HG02885 (cell line): ENCODE measurements around the gene SLC25A29.
"Not testable (repeated sequence)": the region's sequence is repeated elsewhere in the genome, so short reads cannot be mapped to it uniquely, and the experiment has no call there.

Experiments
- ATAC-seq: cut with Tn5 transposase; IDR thresholded peaks from one replicate; pipeline ENCODE4 v1.9.1; 2021; ENCODE audit warnings: mild to moderate bottlenecking; ENCODE audit not compliant: unreplicated experiment, poor library complexity

SLC25A29 gene, protein sequence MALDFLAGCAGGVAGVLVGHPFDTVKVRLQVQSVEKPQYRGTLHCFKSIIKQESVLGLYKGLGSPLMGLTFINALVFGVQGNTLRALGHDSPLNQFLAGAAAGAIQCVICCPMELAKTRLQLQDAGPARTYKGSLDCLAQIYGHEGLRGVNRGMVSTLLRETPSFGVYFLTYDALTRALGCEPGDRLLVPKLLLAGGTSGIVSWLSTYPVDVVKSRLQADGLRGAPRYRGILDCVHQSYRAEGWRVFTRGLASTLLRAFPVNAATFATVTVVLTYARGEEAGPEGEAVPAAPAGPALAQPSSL

DNA sequence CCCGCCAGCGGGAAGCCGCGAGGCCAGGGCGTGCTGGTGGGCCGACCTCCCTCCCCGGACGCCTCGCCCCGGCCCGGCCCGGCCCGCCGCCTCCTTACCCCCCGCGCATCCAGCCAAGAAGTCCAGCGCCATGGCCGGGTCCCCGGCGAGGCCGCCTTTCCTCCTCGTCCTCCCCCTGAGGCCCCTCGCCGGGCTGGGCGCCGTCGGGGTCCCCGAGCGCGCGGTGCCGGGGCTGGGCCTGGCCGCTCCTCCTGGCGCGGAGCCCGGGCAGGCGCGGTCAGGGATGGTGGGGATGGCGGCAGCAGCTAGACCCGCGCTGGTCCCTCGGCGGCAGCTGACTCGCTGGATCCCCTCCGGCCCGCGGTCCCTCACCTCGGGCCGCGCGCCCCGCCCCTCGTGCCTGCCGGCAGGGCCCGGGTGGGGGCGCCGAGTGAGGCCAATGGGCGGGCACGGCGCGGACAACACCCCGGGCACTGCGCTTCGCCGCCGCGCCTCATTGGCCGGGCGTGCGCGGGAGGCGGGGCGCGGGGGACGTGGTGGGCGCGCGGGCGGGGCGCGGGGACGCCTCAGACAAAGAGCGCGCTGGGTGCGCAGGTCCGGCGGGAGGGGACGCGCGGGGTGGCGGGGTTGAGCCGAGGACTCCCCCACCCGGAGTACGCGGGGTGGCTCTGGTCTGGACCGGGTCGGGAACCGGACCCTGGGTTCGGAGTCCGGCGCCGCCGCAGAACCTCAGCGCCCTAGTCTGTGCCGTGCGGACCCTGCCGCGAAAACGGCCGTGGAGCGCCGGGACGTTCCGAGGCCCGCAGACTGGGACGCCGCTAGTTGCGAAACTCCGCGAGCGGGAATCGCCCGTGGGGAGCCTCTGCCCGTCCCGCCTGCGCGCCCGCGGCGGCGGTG lies at the start of gene SLC25A29:
Gene SLC25A29 (minus strand): TSS at position 344 of the 897 bp plus-strand sequence. CDS start 212 bp downstream, at position 132.
- peak; percentile 93 for ATAC-seq

DNA sequence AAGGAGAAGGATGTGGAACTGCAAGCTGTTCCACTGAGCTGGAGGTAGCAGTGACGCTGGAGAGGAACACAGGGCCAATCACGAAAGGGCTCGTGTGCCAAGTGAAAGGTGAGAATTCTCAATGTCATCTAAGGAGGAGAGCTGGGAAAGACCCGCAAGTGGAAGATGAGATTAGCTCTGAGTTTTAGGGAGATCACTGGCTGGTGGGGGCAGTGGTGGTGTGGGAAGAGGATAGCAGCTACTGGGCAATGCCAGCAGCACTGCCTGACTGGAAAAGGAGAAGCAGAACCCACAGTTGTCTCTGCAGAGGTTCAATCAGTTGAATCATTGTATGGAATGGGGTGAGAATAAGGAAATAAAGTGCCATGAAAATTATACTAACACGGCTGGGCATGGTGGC lies 44.7 kb upstream of the SLC25A29 start:
- no peak for ATAC-seq

DNA sequence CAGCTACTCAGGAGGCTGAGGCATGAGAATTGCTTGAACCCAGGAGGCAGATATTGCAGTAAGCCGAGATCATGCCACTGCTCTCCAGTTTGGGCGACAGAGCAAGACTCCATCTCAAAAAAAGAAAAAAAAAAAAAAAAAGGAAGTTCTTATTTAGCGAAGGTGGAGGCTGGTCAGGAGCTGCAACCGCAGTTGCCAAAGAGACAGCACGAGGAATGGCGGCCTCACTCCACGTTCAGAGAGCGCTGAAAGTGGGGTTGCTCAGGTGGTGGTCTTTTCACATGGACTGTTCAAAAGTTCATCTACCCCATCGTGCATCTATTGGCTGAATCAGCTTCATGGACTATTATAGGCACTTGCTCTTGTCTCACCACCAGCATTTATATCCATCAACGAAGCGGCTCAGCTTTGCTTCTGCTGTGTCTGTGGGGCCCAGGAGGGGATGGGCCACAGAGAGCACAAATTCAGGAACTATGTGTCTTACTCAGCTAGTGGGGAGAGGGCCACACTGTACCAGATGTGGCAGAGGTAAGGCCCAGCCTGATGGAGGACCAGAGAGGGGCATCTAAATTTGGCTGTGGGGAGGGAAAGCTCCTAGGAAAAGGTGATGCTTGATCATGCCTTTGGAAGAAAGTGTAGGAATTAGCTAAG lies 44.2 kb upstream of the SLC25A29 start:
- ATAC-seq, result no peak

DNA sequence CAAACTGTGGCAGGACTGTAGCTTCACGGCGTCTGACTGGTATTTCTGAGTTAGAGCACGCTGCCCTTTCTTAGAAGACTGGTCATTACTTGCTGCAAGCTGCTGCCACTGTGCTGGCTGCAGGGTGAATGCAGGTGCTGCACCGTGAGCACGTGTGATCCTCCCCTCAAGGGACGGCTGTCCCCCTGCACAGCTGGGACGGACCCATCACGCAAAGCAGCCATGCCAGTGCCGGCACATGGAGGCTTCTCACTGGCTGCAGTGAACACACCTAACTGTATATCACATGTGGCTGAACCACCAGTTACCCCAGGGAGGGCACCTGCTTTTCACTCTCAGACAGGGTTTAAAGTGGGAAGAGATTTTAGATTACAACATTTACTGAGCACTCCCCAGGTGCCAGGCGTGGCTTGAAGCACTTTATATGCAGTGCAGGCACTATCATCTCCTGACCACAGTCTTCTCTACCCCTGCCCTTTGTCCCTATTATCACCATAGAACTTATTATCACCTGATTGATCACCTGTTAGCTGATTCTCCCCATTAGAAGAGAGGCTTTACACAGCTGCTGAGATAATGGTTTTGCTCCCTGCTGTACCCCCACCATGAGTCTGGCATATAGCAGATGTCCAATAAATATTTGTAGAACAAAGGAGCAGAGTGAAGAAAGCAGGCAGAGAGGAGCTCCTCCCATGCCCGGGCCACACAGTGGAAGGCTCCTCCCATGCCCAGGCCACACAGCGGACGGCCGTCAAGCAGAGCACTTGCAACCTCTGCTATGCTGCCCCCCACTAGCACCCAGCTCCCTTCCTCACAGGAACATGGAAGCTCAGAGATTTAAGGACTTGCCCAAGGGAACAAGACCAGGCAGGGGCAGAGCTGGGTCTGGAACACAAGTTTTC lies 42.8 kb upstream of the SLC25A29 start:
- ATAC-seq, result no peak

DNA sequence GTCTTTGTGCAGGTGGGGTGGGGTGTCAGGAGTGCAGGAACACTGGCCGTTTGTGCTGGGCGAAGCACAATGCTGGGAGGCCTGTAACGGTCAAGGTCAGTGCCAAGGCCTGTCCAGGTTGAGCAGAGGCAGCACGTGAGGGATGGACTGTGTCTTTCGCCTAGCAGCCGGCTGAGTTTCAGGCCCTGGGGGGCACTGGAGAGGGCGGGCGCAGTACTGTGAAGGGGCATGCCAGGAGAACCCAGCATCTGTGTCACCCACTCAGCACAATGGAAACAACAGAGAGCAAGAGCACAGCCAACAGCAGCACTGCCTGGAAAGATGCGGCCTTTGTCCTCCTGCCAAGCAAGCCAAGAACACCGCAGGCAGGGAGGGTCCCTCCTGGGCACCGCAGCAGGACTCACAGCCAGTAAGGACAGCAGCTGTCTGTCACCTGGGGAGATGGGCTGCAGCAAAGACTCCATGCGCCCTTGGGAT lies 42.0 kb upstream of the SLC25A29 start:
- no peak for ATAC-seq

DNA sequence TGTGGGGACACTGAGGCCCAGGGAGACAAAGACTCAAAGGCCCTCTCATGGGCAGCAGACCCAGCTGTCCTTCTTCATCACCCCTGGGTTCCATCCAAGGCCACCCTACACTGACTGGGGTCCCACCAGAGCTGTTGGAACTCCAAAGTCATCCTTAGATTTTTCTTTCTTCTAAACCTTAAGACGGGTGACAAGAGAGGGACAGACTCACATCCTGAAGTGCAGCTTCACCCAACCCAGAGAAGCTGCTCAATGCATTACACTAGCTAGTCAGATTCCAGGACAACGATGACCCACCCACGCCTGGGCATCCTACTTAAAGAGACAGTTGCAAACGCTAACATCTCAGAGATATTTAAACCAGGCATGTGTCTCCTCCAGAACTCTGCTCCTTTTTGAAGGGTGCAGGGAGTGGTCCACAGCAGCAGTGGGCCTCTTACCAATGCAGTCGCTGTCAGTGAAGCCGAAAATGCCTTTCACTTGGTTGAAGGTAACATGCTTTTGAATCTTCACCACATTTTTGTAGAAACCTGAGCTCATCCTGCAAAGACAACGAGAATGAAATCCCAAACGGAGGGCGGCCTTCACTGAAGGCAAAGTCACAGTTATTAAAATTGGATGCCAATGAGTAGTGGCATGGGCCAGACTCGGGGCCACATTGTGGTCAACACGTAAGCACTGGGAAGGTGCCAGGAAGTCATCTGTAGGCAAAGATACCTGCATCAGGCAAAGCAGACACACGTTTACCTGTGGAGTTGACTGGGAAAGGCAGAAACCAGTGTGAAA lies 40.3 kb upstream of the SLC25A29 start:
- ATAC-seq, result no peak

DNA sequence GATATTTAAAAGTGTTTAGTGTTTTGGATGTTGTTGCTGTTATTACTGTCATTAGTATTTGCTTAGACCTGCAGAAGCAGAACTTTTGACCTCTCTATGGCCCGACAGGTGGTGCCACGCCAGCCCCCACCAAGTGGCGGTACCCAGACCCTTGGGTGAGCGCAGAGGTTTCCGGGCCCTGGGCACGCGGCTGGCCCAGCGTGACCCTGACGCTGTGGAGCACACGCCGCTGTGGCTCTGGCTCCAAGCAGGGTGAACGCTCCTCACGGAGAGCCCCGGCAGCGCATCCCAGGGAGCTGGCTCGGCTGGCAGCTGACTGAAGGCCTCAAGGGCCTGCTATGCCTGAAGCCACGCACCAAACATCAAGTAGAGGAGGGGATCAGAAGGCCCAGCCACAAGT lies 39.5 kb upstream of the SLC25A29 start:
- ATAC-seq, result no peak

DNA sequence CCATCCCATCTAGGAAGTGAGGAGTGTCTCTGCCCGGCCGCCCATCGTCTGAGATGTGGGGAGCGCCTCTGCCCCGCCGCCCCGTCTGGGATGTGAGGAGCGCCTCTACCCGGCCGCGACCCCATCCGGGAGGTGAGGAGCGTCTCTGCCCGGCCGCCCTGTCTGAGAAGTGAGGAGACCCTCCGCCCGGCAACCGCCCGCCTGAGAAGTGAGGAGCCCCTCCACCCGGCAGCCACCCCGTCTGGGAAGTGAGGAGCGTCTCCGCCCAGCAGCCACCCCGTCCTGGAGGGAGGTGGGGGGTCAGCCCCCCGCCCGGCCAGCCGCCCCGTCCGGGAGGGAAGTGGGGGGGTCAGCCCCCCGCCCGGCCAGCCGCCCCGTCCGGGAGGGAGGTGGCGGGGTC lies 38.4 kb upstream of the SLC25A29 start:
- not testable (repeated sequence) for ATAC-seq

DNA sequence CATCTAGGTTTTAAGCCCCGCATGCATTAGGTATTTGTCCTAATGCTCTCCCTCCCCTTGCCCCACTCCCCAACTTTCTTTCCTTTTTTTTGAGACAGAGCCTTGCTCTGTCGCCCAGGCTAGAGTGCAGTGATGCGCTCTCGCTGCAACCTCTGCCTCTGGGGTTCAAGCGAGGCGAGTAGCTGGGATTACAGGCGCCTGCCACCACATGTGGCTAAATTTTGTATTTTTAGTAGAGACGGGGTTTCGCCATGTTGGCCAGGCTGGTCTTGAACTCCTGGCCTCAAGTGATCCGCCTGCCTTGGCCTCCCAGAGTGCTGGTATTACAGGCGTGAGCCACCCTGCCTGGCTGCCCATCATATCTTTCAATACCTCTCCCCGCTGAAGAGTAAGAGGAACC lies 36.6 kb upstream of the SLC25A29 start:
- ATAC-seq, result not testable (repeated sequence)

DNA sequence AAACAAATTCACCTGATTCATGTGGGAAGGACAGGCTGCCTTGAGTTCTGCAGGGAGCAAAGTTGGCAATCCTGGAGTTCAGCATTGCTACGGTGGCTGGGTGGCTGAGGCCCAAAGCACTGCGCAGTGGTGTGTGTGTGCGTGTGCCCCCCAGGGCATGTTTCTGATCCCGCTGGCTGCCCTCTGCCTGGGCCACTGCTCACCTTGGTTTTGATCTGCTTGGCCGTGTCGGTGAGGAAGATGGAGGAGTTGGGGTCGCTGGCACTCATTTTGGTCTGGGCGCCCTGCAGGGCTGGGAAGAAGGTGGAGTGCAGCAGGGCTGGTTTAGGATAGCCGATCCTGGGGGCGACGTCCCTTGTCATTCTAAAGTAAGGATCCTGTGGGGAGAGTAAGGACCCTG lies 36.0 kb upstream of the SLC25A29 start:
- no peak for ATAC-seq

DNA sequence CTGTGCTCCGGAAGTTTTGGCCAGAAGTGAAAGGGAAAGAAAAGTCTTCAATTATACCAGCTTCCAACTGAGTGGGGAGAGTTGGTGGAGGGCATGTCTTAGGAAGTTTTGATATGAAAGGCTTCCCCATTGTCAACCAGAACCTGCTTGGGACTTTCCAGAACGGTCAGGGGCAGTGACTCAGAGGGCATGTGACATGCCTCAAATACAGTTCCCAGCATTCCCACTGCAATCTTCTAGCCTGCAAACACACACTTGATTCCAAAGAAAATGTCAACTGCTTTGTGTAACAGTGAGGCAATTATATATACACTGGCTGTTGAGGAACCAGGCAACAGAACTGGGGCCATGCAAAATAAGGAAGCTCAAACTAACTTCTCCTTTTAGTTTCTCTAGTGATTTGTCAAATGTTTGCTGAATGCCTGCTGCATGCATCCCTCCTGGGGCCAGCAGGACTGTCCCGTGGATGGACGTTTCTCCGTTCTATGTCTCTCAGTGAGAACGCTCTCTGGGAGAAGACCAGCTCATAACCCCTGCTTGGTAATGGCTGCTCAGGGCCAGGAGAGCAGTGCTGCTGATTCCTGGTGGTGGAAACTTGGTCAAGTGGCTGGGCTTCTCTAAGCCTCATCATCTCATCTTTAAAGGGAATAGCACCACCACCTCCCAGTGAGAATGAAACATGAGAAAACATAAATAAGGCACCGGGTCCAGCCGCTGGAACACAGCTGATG lies 35.2 kb upstream of the SLC25A29 start:
- peak; percentile 61 for ATAC-seq

DNA sequence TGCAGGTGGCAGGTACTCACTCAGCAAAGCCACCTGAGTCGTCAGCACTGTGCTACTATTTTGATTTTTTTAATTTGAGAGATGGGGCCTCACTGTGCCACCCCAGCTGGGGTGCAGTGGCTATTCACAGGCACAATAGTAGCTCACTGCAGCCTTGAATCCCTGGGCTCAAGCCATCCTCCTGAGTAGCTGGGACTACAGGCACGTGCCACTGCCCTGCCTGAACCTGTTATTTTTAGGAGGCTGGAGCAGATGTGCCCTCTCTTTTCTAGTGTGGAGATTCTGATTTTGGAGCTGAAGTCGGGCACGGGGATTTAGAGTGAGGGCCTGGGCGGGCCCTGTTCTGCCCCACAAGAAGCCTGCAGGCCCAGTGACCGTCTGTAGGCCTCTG lies 34.2 kb upstream of the SLC25A29 start:
- ATAC-seq, result no peak

DNA sequence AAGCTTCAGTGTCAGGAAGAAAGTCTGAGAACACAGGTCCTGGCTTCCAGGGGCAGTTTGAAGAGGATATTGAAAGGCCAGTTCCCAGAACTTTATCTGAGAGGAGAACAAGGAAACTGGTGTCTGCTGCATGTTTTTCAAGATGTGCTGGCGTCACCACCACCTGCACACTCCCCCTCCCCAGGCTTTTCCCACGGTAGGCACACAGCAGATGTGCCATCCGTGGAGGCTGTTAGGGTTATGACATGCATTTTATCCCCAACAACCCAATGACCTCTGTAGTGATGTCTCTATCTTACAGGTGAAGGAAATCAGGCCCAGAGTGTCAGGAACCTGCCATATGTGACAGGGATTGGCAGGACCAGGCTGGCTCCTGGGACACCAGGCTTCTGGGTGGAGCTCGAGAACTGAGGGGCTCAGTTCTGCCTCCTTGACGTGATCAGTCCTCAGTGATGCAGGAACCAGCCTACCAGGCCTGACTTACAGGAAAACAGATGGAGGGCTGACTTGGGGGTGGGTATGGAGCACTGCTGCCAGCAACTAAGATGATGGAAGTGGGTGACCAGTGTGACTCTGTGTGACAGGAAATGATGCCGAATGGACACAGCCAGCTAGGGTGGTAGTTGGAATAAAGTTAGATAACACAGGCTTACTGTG lies 33.6 kb upstream of the SLC25A29 start:
- ATAC-seq, result no peak

DNA sequence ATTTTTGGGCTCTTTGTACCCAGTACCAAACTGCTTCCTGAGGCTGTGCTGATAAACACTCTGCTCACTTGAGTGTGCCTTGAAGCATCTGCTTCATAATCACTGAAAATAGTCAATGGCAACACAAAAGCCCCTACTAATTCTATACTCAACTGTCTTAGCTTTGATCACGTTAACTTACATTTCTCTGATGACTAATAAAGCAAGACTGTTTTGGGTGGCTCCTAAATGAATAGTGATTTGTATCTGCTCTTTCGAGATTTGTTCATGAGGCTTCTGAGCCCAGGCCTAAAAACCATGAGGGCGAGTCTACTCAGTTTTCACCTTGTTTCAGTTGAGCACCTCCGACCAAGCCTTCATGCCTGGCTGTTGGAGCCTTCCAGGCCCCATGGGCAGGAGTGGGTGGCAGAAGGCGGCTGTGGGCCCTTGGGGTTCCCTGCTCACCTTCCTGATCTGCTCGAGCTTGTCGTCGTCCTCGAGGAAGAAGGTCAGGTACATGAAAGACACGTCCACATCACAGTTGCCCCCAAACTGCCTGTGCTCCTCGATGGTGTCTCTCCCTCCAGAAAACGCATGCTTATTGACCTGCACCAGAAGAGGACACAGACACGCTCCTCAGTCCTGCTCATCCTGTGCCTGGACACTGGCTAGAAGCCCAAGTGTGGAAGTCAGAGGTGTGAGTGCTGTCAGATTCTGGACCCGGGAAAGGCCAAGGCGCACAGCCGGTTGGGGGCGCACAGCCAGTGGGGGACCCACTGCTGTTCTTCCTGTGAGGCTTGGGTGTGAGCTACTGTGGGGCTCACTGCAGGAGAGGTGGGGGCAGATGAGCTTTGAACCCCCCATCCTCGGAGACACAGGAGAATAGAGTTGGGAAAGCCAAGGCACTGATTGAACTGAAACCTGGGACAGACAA lies 30.6 kb upstream of the SLC25A29 start:
- no peak for ATAC-seq

DNA sequence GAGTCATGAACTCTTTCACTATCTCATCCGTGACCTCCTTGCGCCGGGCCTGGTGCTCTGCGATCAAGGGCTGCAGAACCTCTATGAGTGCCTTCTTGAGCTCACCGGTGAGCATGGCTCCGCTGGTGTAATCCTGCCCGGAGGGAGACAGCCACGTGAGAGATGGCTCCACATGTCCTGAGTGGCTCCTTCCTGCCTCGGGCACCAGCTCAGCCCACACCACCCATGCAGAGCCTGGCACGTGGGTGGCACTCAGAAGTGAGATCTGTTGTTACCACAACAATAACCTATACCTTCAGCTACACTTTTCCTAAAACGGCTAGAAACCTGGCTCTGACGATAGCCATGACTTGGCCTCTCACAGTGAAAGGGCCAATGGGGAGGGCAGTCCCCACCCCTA lies 28.7 kb upstream of the SLC25A29 start:
- ATAC-seq, result no peak

DNA sequence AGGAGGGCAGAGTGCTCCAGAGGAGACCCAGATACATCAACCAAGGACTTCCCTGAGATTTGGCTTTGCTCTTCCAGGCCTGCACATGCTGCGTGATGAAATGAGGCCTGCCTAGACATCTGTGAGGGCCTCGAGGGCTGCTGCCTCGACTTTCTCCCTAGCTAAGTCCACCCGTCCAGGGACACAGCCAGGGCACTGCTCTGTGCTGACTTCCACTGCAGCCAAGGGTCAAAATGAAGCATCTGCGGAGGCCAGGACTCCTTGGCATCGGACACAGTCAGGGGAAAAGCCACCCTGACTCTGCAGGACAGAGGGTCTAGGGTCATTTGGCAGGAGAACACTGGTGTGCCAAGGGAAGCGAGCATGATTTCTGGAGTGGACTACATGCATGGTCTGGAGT lies 27.6 kb upstream of the SLC25A29 start:
- ATAC-seq, result no peak

DNA sequence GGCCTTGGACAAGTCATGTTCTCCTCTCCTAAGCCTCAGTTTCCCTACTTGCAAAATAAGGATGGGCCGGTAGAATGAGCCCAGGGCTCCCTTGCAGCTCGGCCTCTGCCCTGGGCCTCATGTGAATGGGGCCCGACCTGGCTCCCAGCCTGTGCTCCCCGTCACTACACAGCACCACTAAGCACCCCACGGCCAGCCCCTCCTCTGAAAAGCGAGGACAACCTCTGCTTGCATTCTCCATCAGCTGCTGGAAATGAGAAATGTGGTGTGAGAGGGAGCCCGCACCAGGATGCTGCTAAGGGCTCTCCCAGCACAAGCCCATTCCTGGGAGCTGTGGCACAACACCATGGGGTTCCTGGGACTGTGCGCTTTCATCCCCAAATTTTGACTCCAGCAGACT lies 27.1 kb upstream of the SLC25A29 start:
- ATAC-seq, result no peak
